Activated CD8-positive, alpha-beta memory T cell treated with anti-CD3 and anti-CD28 coated beads for 48 hours (primary cell): ENCODE measurements around the gene S100A3.
"Not testable (repeated sequence)": the region's sequence is repeated elsewhere in the genome, so short reads cannot be mapped to it uniquely, and the experiment has no call there.

Experiments used
- DNase-seq, 3 experiments: peaks; one replicate each; pipeline ENCODE4 v3.0.0-alpha.2; 2020; ENCODE audit warnings: low read depth in 2 of 3, low spot score in 2 of 3

The S100A3 gene

GRCh38 chr1:153535242-153536011 is 13.6 kb downstream of the S100A3 start, which contains the start of gene S100A6:
TSS of gene S100A6 (minus strand) at chr1:153535991. CDS start at chr1:153535339, 652 bp downstream.
- DNase-seq, result no peak

GRCh38 chr1:153534925-153535241 is 14.2 kb downstream of the S100A3 start:
- no peak for DNase-seq

GRCh38 chr1:153534226-153534924 is 14.7 kb downstream of the S100A3 start:
- DNase-seq, result no peak

GRCh38 chr1:153533689-153534201 is 15.3 kb downstream of the S100A3 start:
- DNase-seq, result no peak

GRCh38 chr1:153532769-153533599 is 16.1 kb downstream of the S100A3 start:
- DNase-seq, result peak; percentile 47 to 77 (median 60)

GRCh38 chr1:153532181-153532580 is 16.9 kb downstream of the S100A3 start:
- DNase-seq, result no peak

GRCh38 chr1:153531638-153532037 is 17.4 kb downstream of the S100A3 start:
- DNase-seq, result no peak

GRCh38 chr1:153527683-153528040 is 21.4 kb downstream of the S100A3 start:
- no peak for DNase-seq

- no peak for DNase-seq
Observed at GRCh38 chr1:153527023-153527682, 21.9 kb downstream of the S100A3 start.

GRCh38 chr1:153526132-153526543 is 22.9 kb downstream of the S100A3 start:
- DNase-seq, result no peak

- no peak for DNase-seq
Observed at GRCh38 chr1:153525088-153525728, 23.9 kb downstream of the S100A3 start.

- not testable (repeated sequence) for DNase-seq
Observed at GRCh38 chr1:153522353-153523048, 26.6 kb downstream of the S100A3 start.

- not testable (repeated sequence) for DNase-seq
Observed at GRCh38 chr1:153521808-153522207, 27.2 kb downstream of the S100A3 start.

- no peak for DNase-seq
Observed at GRCh38 chr1:153520818-153521476, 28.1 kb downstream of the S100A3 start.

GRCh38 chr1:153520137-153520691 is 28.8 kb downstream of the S100A3 start:
- DNase-seq, result not testable (repeated sequence)

- DNase-seq, result no peak
Observed at GRCh38 chr1:153519242-153519641, 29.8 kb downstream of the S100A3 start.

GRCh38 chr1:153515504-153516394 is 33.3 kb downstream of the S100A3 start:
- DNase-seq, result no peak

- no peak for DNase-seq
Observed at GRCh38 chr1:153513666-153514065, 35.4 kb downstream of the S100A3 start.
